Activated CD8-positive, alpha-beta memory T cell treated with anti-CD3 and anti-CD28 coated beads, Interleukin-2, amount 10 ng/mL, durations not matched to agents 7 days and 5 days (primary cell): ENCODE results near the gene BRME1. TPM values are rescaled to one million over a fixed set of nuclear protein-coding genes. Genes with fewer than 3 reads are reported as not detected.

Source experiments
- ATAC-seq: fragments of 150-1000 bp; cut with Tn5 transposase; one replicate; pipeline ENCODE4 v1.10.0; 2021; ENCODE audit warnings: moderate library complexity
- CTCF ChIA-PET: fragments of 350-600 bp; sonication (Branson Sonifier 250); formaldehyde crosslinking; loops from one replicate; lab custom pipeline; 2021; ENCODE audit warnings: antibody characterized with exemption; lab: Charles Lee
- DNase-seq: peaks from one replicate; pipeline ENCODE4 v3.0.0-alpha.2; 2020
- H3K27ac Mint-ChIP-seq: one replicate; pipeline ENCODE4 v1.8.0; 2021; ENCODE audit warnings: mild to moderate bottlenecking, mixed read lengths
- H3K27me3 Mint-ChIP-seq: one replicate; pipeline ENCODE4 v1.8.0; 2021; ENCODE audit warnings: mixed read lengths
- H3K36me3 Mint-ChIP-seq: one replicate; pipeline ENCODE4 v1.8.0; 2021; ENCODE audit warnings: mild to moderate bottlenecking, mixed read lengths
- H3K4me1 Mint-ChIP-seq: one replicate; pipeline ENCODE4 v1.8.0; 2021; ENCODE audit warnings: mixed read lengths
- H3K4me3 Mint-ChIP-seq: one replicate; pipeline ENCODE4 v1.8.0; 2021; ENCODE audit warnings: mild to moderate bottlenecking, moderate library complexity, mixed read lengths
- H3K9me3 Mint-ChIP-seq: one replicate; pipeline ENCODE4 v1.8.0; 2022; ENCODE audit warnings: low read depth, mixed read lengths
- total RNA-seq, 2 experiments: library from RNA; stranded (reverse); gene quantifications; one replicate each; pipeline ENCODE4 v1.2.3, GENCODE V29; 2021

Gene BRME1
- total RNA-seq, 2 experiments from 2014 or later = 4.1 to 4.4 TPM

- DNase-seq (no peak), ATAC-seq (no peak)
- Mint-ChIP-seq H3K9me3 (no peaks in the 10 kb centered on the region), H3K4me1 (peaks cover 3% of the 10 kb centered on the region), H3K4me3 (no peak overlapping the region), H3K27me3 (no peaks in the 10 kb centered on the region), H3K36me3 (no peaks in the 10 kb centered on the region), H3K27ac (no peak overlapping the region)
- CTCF ChIA-PET = interaction anchor here (1.0 kb wide), 1 partner anchor 12 kb away, joined by 3 read pairs; no protein-coding TSS in a partner anchor
These were observed 6.5 kb downstream of the BRME1 start for GRCh38 chr19:13899393-13899792.

GRCh38 chr19:13896227-13896626, 9.7 kb downstream of the BRME1 start:
- CTCF ChIA-PET = no interaction called here
- DNase-seq = no peak
- Mint-ChIP-seq H3K27me3 (peaks cover 2% of the 10 kb centered on the region), H3K36me3 (no peaks in the 10 kb centered on the region), H3K27ac (no peak overlapping the region), H3K4me3 (no peak overlapping the region), H3K9me3 (no peaks in the 10 kb centered on the region), H3K4me1 (no peaks in the 10 kb centered on the region)
- ATAC-seq = no peak

GRCh38 chr19:13894552-13894951, 11.4 kb downstream of the BRME1 start:
- peaks cover 2% of the 10 kb centered on the region for H3K27me3 Mint-ChIP-seq
- CTCF ChIA-PET = interaction anchor here (1.3 kb wide), 1 partner anchor 8 kb away, joined by 3 read pairs; no protein-coding TSS in a partner anchor
- no peaks in the 10 kb centered on the region for H3K4me1 Mint-ChIP-seq
- no peak for DNase-seq
- no peak for ATAC-seq
- no peaks in the 10 kb centered on the region for H3K36me3 Mint-ChIP-seq
- H3K9me3 Mint-ChIP-seq = no peaks in the 10 kb centered on the region
- no peak overlapping the region for H3K27ac Mint-ChIP-seq
- H3K4me3 Mint-ChIP-seq = no peak overlapping the region

- no peak overlapping the region for H3K27ac Mint-ChIP-seq
- DNase-seq (no peak), ATAC-seq (no peak)
- H3K4me3 Mint-ChIP-seq = no peak overlapping the region
- peaks cover 3% of the 10 kb centered on the region for H3K4me1 Mint-ChIP-seq
- H3K9me3 Mint-ChIP-seq = no peaks in the 10 kb centered on the region
- CTCF ChIA-PET = interaction anchor here (0.9 to 1.5 kb wide), 4 partner anchors 10 to 181 kb away, joined by 3 to 4 read pairs (median 3); partner anchors contain the start of gene IL27RA
- peaks cover 2% of the 10 kb centered on the region for H3K27me3 Mint-ChIP-seq
- H3K36me3 Mint-ChIP-seq = no peaks in the 10 kb centered on the region
These were observed 13.0 kb downstream of the BRME1 start for GRCh38 chr19:13892870-13893269.

GRCh38 chr19:13890136-13890535, 15.8 kb downstream of the BRME1 start:
- CTCF ChIA-PET = interaction anchor here (2.2 kb wide), 1 partner anchor 13 kb away, joined by 6 read pairs; no protein-coding TSS in a partner anchor
- H3K9me3 Mint-ChIP-seq = no peaks in the 10 kb centered on the region
- DNase-seq = no peak
- H3K36me3 Mint-ChIP-seq = no peaks in the 10 kb centered on the region
- no peak overlapping the region for H3K4me3 Mint-ChIP-seq
- ATAC-seq = no peak
- H3K27ac Mint-ChIP-seq = no peak overlapping the region
- H3K27me3 Mint-ChIP-seq = peaks cover 3% of the 10 kb centered on the region
- H3K4me1 Mint-ChIP-seq = peaks cover 27% of the 10 kb centered on the region

GRCh38 chr19:13888281-13888680, 17.6 kb downstream of the BRME1 start:
- CTCF ChIA-PET = interaction anchor here (1.4 to 11.4 kb wide), 5 partner anchors 9 to 183 kb away, joined by 3 to 153 read pairs (median 8); partner anchors contain the start of gene MISP3
- H3K4me3 Mint-ChIP-seq = no peak overlapping the region
- no peak overlapping the region for H3K27ac Mint-ChIP-seq
- ATAC-seq (no peak), DNase-seq (no peak)
- no peaks in the 10 kb centered on the region for H3K36me3 Mint-ChIP-seq
- H3K9me3 Mint-ChIP-seq = no peaks in the 10 kb centered on the region
- peaks cover 11% of the 10 kb centered on the region for H3K27me3 Mint-ChIP-seq
- peaks cover 34% of the 10 kb centered on the region for H3K4me1 Mint-ChIP-seq

GRCh38 chr19:13887517-13887916, 18.4 kb downstream of the BRME1 start:
- H3K9me3 Mint-ChIP-seq = no peaks in the 10 kb centered on the region
- peaks cover 9% of the 10 kb centered on the region for H3K27me3 Mint-ChIP-seq
- H3K4me1 Mint-ChIP-seq = peaks cover 38% of the 10 kb centered on the region
- CTCF ChIA-PET = interaction anchor here (1.0 to 11.4 kb wide), 13 partner anchors 12 to 249 kb away, joined by 3 to 153 read pairs (median 6); partner anchors contain the start of genes ASF1B, IL27RA, MISP3 and RLN3
- ATAC-seq = peak; percentile 43
- peak overlapping the region; percentile 51 for H3K4me3 Mint-ChIP-seq
- peak; percentile 48 for DNase-seq
- no peaks in the 10 kb centered on the region for H3K36me3 Mint-ChIP-seq
- H3K27ac Mint-ChIP-seq = peak overlapping the region; percentile 68

- Mint-ChIP-seq H3K27me3 (peaks cover 9% of the 10 kb centered on the region), H3K27ac (peak overlapping the region; percentile 68), H3K9me3 (no peaks in the 10 kb centered on the region), H3K4me3 (peak overlapping the region; percentile 51), H3K36me3 (no peaks in the 10 kb centered on the region), H3K4me1 (peaks cover 42% of the 10 kb centered on the region)
- ATAC-seq (peak; percentile 90), DNase-seq (peak; percentile 91)
- CTCF ChIA-PET = interaction anchor here (0.6 to 11.4 kb wide), 21 partner anchors 11 to 610 kb away, joined by 3 to 153 read pairs (median 4); partner anchors contain the start of genes ASF1B, IL27RA, MISP3 and RLN3
These were observed 18.9 kb downstream of the BRME1 start for GRCh38 chr19:13887018-13887436.

- Mint-ChIP-seq H3K36me3 (no peaks in the 10 kb centered on the region), H3K27me3 (peaks cover 9% of the 10 kb centered on the region), H3K27ac (peak overlapping the region; percentile 15), H3K9me3 (no peaks in the 10 kb centered on the region), H3K4me1 (peaks cover 54% of the 10 kb centered on the region), H3K4me3 (no peak overlapping the region)
- CTCF ChIA-PET = interaction anchor here (1.2 to 11.4 kb wide), 9 partner anchors 12 to 251 kb away, joined by 4 to 153 read pairs (median 8); partner anchors contain the start of genes ASF1B and MISP3
- ATAC-seq (no peak), DNase-seq (no peak)
These were observed 20.0 kb downstream of the BRME1 start for GRCh38 chr19:13885826-13886365.

GRCh38 chr19:13884726-13885591, 21.0 kb downstream of the BRME1 start:
- Mint-ChIP-seq H3K4me3 (no peak overlapping the region), H3K27me3 (peaks cover 9% of the 10 kb centered on the region), H3K4me1 (peaks cover 62% of the 10 kb centered on the region), H3K36me3 (no peaks in the 10 kb centered on the region), H3K9me3 (no peaks in the 10 kb centered on the region), H3K27ac (no peak overlapping the region)
- DNase-seq = no peak
- CTCF ChIA-PET = interaction anchor here (0.9 to 11.4 kb wide), 5 partner anchors 16 to 186 kb away, joined by 4 to 153 read pairs (median 7); partner anchors contain the start of gene MISP3
- no peak for ATAC-seq

GRCh38 chr19:13883516-13884064, 22.3 kb downstream of the BRME1 start:
- Mint-ChIP-seq H3K4me3 (no peak overlapping the region), H3K27ac (no peak overlapping the region), H3K4me1 (peaks cover 64% of the 10 kb centered on the region), H3K27me3 (peaks cover 9% of the 10 kb centered on the region), H3K9me3 (no peaks in the 10 kb centered on the region), H3K36me3 (no peaks in the 10 kb centered on the region)
- no peak for ATAC-seq
- CTCF ChIA-PET = interaction anchor here (0.6 to 11.4 kb wide), 7 partner anchors 13 to 194 kb away, joined by 3 to 153 read pairs (median 3); partner anchors contain the start of genes BRME1, CC2D1A, DCAF15 and MISP3
- no peak for DNase-seq

- H3K4me3 Mint-ChIP-seq = no peak overlapping the region
- no peak for DNase-seq
These were observed 23.1 kb downstream of the BRME1 start for GRCh38 chr19:13882836-13883235.

More at GRCh38 chr19:13882836-13883235, 23.1 kb downstream of the BRME1 start:
- CTCF ChIA-PET = interaction anchor here (0.5 to 11.4 kb wide), 14 partner anchors 10 to 465 kb away, joined by 3 to 153 read pairs (median 14); partner anchors contain the start of genes ASF1B, BRME1, CC2D1A and DCAF15
- no peaks in the 10 kb centered on the region for H3K9me3 Mint-ChIP-seq
- H3K36me3 Mint-ChIP-seq = no peaks in the 10 kb centered on the region
- peaks cover 60% of the 10 kb centered on the region for H3K4me1 Mint-ChIP-seq
- peak overlapping the region; percentile 82 for H3K27ac Mint-ChIP-seq
- ATAC-seq = no peak
- peaks cover 9% of the 10 kb centered on the region for H3K27me3 Mint-ChIP-seq
